B cell (primary cell): ENCODE data around the gene NCOA3. TPM values are rescaled to one million over a fixed set of nuclear protein-coding genes. Genes with fewer than 3 reads are reported as not detected.
A peak's percentile ranks its signal among the peaks of the same experiment; 100 is the strongest.

Source experiments
- ATAC-seq: fragments of 200-7000 bp; cut with Tn5 transposase; one replicate; pipeline ENCODE4 v1.10.0; 2021; ENCODE audit warnings: low read depth, mild to moderate bottlenecking, moderate number of reproducible peaks, moderate library complexity
- CTCF ChIA-PET: fragments of 350-600 bp; sonication (Branson Sonifier 250); formaldehyde crosslinking; loops from one replicate; lab custom pipeline; 2021; ENCODE audit warnings: antibody characterized with exemption, inconsistent platforms; lab: Charles Lee
- POLR2A ChIA-PET: fragments of 350-600 bp; sonication (Branson Sonifier 250); formaldehyde crosslinking; loops from one replicate; lab custom pipeline; 2021; ENCODE audit warnings: antibody characterized with exemption; lab: Charles Lee
- DNase-seq: peaks from one replicate; pipeline ENCODE4 v3.0.0; 2013
- H2AFZ ChIP-seq: 2 replicates; pipeline ENCODE4 v1.6.1; 2012; ENCODE audit warnings: mild to moderate bottlenecking, low read depth, low read length; ENCODE audit not compliant: insufficient read depth, poor library complexity, severe bottlenecking
- H3K27ac ChIP-seq, 2 donors: 1 replicate in 1 of 2; 2 replicates in 1 of 2; pipeline ENCODE4 v1.5.1; 2012 to 2013; ENCODE audit warnings: low read length in 2 of 2, mild to moderate bottlenecking in 2 of 2, moderate library complexity in 1 of 2
- H3K27me3 ChIP-seq, 4 experiments: fragments of 200-600 bp in 1 of 4; sonication (generic) in 1 of 4; replicated peaks in 1 of 4; 1 replicate in 2 of 4; 2 replicates in 2 of 4; pipeline versions ENCODE4 v1.6.1 to v1.7.0; 2013 to 2016; ENCODE audit warnings: low read length in 3 of 4, mild to moderate bottlenecking in 2 of 4, mixed read lengths in 1 of 4, moderate library complexity in 1 of 4; ENCODE audit not compliant: insufficient read depth in 4 of 4, control insufficient read depth in 3 of 4; ENCODE audit errors: control extremely low read depth in 1 of 4
- H3K36me3 ChIP-seq, 2 experiments: replicated peaks in 1 of 2; 1 replicate in 1 of 2; 2 replicates in 1 of 2; pipeline versions ENCODE4 v1.6.1 to v1.7.1; 2013; ENCODE audit warnings: low read length in 1 of 2; ENCODE audit not compliant: insufficient read depth in 2 of 2, control insufficient read depth in 1 of 2; ENCODE audit errors: control extremely low read depth in 1 of 2, extremely low read depth in 1 of 2
- H3K4me1 ChIP-seq, 2 donors: fragments of 200-600 bp in 1 of 2; sonication (generic) in 1 of 2; 1 replicate in 1 of 2; 2 replicates in 1 of 2; pipeline versions ENCODE4 v1.5.1 to v1.6.1; 2013 to 2017; ENCODE audit warnings: low read length in 2 of 2; ENCODE audit not compliant: control insufficient read depth in 2 of 2, insufficient read depth in 2 of 2
- H3K4me2 ChIP-seq: replicated peaks from 2 replicates; pipeline ENCODE3; 2012; ENCODE audit warnings: mild to moderate bottlenecking, low read depth, low read length; ENCODE audit not compliant: poor library complexity, severe bottlenecking
- H3K4me3 ChIP-seq, 5 experiments: fragments of 200-600 bp in 1 of 5; sonication (generic) in 1 of 5; 1 replicate in 3 of 5; 2 replicates in 2 of 5; pipeline versions ENCODE4 v1.5.1 to v1.7.0; 2011 to 2016; ENCODE audit warnings: low read length in 4 of 5, mild to moderate bottlenecking in 4 of 5, low read depth in 2 of 5, control low read depth in 1 of 5, moderate library complexity in 1 of 5; ENCODE audit not compliant: insufficient read depth in 1 of 5; ENCODE audit errors: control extremely low read depth in 1 of 5, extremely low read depth in 1 of 5
- H3K79me2 ChIP-seq: fragments of 200-600 bp; sonication (generic); one replicate; pipeline ENCODE4 v1.6.0; 2016; ENCODE audit warnings: low read length; ENCODE audit not compliant: control insufficient read depth, insufficient read depth
- H3K9ac ChIP-seq: fragments of 200-600 bp; sonication (generic); 2 replicates; pipeline ENCODE4 v1.6.1; 2017; ENCODE audit warnings: mild to moderate bottlenecking, low read length, moderate library complexity
- H3K9me3 ChIP-seq, 3 donors: one replicate each; pipeline versions ENCODE4 v1.6.1 to v1.7.1; 2013; ENCODE audit warnings: low read length in 2 of 3; ENCODE audit not compliant: control insufficient read depth in 2 of 3, insufficient read depth in 1 of 3; ENCODE audit errors: control extremely low read depth in 1 of 3
- H4K20me1 ChIP-seq: 2 replicates; pipeline ENCODE4 v1.6.0; 2012; ENCODE audit warnings: mild to moderate bottlenecking, low read length; ENCODE audit not compliant: insufficient read depth, control insufficient read depth, poor library complexity, severe bottlenecking
- H3K27ac Mint-ChIP-seq: one replicate; pipeline ENCODE4 v1.8.0; 2021; ENCODE audit warnings: mixed read lengths
- H3K27me3 Mint-ChIP-seq: one replicate; pipeline ENCODE4 v1.8.0; 2021; ENCODE audit warnings: mixed read lengths
- H3K4me1 Mint-ChIP-seq: one replicate; pipeline ENCODE4 v1.8.0; 2021; ENCODE audit warnings: mixed read lengths
- H3K4me3 Mint-ChIP-seq: one replicate; pipeline ENCODE4 v1.8.0; 2021; ENCODE audit warnings: mixed read lengths
- H3K9me3 Mint-ChIP-seq: one replicate; pipeline ENCODE4 v1.8.0; 2022; ENCODE audit warnings: mixed read lengths; ENCODE audit not compliant: insufficient read depth
- EZH2 ChIP-seq: IDR thresholded peaks from 2 replicates; pipeline ENCODE4 v1.6.1; 2012; ENCODE audit warnings: borderline replicate concordance, low read depth, mild to moderate bottlenecking, moderate library complexity, low read length; ENCODE audit not compliant: insufficient read depth, poor library complexity, severe bottlenecking
- WGBS: methylation state at CpG from one replicate; pipeline ENCODE4 v1.1.5; 2013; ENCODE audit warnings: missing lambda C conversion rate; ENCODE audit not compliant: insufficient coverage; 5-methylcytosine and 5-hydroxymethylcytosine counted together
- intact Hi-C: fragments of 100-400 bp; cut with micrococcal nuclease; formaldehyde crosslinking; loops from one replicate; pipeline ENCODE4 v1.10.0; 2022
- polyA plus RNA-seq: library from polyadenylated mRNA; depleted of rRNA; stranded (reverse); fragments of >200 nt; gene quantifications from 2 replicates; pipeline ENCODE4 v1.2.3, GENCODE V29; 2012
- total RNA-seq, 2 donors: library from RNA; stranded (reverse); fragments of 120-200 nt in 1 of 2; gene quantifications; 1 replicate in 1 of 2; 2 replicates in 1 of 2; pipeline versions ENCODE4 v1.2.3 to v1.2.4, GENCODE V29; 2013 to 2022
- TF ChIP-seq, protein P1 (sequence below): fragments of 200-600 bp; IDR thresholded peaks from one replicate; pipeline ENCODE4 v1.8.0; 2022; ENCODE audit warnings: antibody characterized with exemption, mild to moderate bottlenecking

NCOA3 gene
- total and polyA plus RNA-seq, 2 donors (not counting 1 experiment from before 2014, with no cell fraction given): 54.0 to 309 TPM

DNA sequence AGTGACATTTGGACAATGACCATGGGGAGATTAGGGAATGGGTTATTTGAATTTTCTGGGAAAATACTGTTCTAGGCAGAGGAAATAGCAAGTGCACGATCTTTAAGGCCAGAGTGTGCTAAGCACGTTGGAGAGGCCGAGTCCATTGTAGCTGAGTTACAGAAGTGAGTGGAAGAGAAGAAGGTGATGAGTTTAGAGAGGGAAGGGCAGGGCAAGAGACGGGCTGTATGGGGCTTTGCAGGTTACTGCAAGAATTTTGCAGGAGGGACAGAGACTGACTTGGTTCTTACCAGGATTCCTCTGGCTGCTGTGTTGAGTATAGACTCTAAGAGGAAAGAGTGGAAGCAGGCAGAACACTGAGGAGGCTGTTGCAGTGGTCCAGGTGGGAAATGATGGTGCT is 1.1 kb upstream of the NCOA3 start:
- POLR2A ChIA-PET: interaction anchor here (1.0 to 5.0 kb wide), 6 partner anchors 7 to 144 kb away, joined by 3 to 69 read pairs (median 31); partner anchors contain the start of gene ZMYND8
- no peaks in the 10 kb centered on the region for H3K27me3 ChIP-seq
- peaks cover 0 to 2% of the 10 kb centered on the region in 2 experiments for H3K36me3 ChIP-seq
- ATAC-seq: no peak
- Mint-ChIP-seq H3K4me1 (peaks cover 43% of the 10 kb centered on the region), H3K27ac (peak overlapping the region; percentile 48), H3K9me3 (no peaks in the 10 kb centered on the region), H3K27me3 (no peaks in the 10 kb centered on the region), H3K4me3 (peak overlapping the region; percentile 100)
- no peak overlapping the region for H3K9ac ChIP-seq
- WGBS: 78% methylated on average over 4 of the region's 4 CpGs
- peaks cover 30% of the 10 kb centered on the region for H4K20me1 ChIP-seq
- no peak overlapping the region for H3K27ac ChIP-seq
- H3K4me2 ChIP-seq: no peak overlapping the region
- no peaks in the 10 kb centered on the region for H3K9me3 ChIP-seq
- no peak for DNase-seq
- peaks cover 16 to 23% of the 10 kb centered on the region in 2 donors for H3K4me1 ChIP-seq
- peaks cover 58% of the 10 kb centered on the region for H3K79me2 ChIP-seq
- no peak overlapping the region for H3K4me3 ChIP-seq
- peak overlapping the region; percentile 68 for H2AFZ ChIP-seq
- CTCF ChIA-PET: interaction anchor here (0.5 to 6.3 kb wide), 8 partner anchors 10 to 123 kb away, joined by 3 to 87 read pairs (median 6); no protein-coding TSS in a partner anchor
- TF ChIP-seq EZH2: no peak
- TF ChIP-seq, protein P1, sequence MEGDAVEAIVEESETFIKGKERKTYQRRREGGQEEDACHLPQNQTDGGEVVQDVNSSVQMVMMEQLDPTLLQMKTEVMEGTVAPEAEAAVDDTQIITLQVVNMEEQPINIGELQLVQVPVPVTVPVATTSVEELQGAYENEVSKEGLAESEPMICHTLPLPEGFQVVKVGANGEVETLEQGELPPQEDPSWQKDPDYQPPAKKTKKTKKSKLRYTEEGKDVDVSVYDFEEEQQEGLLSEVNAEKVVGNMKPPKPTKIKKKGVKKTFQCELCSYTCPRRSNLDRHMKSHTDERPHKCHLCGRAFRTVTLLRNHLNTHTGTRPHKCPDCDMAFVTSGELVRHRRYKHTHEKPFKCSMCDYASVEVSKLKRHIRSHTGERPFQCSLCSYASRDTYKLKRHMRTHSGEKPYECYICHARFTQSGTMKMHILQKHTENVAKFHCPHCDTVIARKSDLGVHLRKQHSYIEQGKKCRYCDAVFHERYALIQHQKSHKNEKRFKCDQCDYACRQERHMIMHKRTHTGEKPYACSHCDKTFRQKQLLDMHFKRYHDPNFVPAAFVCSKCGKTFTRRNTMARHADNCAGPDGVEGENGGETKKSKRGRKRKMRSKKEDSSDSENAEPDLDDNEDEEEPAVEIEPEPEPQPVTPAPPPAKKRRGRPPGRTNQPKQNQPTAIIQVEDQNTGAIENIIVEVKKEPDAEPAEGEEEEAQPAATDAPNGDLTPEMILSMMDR: no peak
- intact Hi-C loops: loop anchor here (5.0 to 10.0 kb wide), 4 partner anchors 42 to 306 kb away; no protein-coding TSS in a partner anchor

DNA sequence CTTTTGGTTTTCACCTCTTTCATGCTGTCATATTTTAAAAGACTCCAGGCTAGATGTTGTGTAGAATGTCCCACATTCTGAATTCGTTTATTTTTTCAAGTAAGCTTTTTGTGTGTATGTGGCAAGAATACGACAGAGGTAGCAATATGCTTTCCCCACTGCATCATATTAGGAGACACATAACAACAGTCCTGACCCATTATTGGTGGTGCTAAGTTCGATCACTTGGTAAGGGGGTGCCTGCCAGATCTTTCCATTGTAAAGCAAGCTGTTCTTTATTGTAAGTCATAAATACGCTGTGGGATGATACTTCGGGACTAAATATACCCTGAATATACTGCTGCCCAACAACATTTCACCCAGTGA is 588 bp upstream of the NCOA3 start:
- peak overlapping the region; percentile 100 for H3K27ac Mint-ChIP-seq
- no peaks in the 10 kb centered on the region for H3K27me3 Mint-ChIP-seq
- ATAC-seq (peak; percentile 0), DNase-seq (no peak)
- H3K79me2 ChIP-seq: peaks cover 63% of the 10 kb centered on the region
- H3K36me3 ChIP-seq: peaks cover 0 to 2% of the 10 kb centered on the region in 2 experiments
- H4K20me1 ChIP-seq: peaks cover 35% of the 10 kb centered on the region
- CTCF ChIA-PET: interaction anchor here (0.5 to 6.3 kb wide), 15 partner anchors 8 to 204 kb away, joined by 3 to 87 read pairs (median 4); no protein-coding TSS in a partner anchor
- no peaks in the 10 kb centered on the region for H3K9me3 ChIP-seq
- no peaks in the 10 kb centered on the region for H3K27me3 ChIP-seq
- TF ChIP-seq, protein P1: no peak
- TF ChIP-seq EZH2: no peak
- no CpG with 5 or more reads among the region's 5 CpGs for WGBS
- H3K4me3 ChIP-seq: peak overlapping the region; percentile 81 to 99 (median 91)
- H3K9me3 Mint-ChIP-seq: no peaks in the 10 kb centered on the region
- peak overlapping the region; percentile 68 for H2AFZ ChIP-seq
- intact Hi-C loops: loop anchor here (1.0 to 10.0 kb wide), 7 partner anchors 14 to 306 kb away; no protein-coding TSS in a partner anchor
- H3K4me2 ChIP-seq: peak overlapping the region; percentile 71
- peaks cover 44% of the 10 kb centered on the region for H3K4me1 Mint-ChIP-seq
- peak overlapping the region; percentile 100 for H3K4me3 Mint-ChIP-seq
- peaks cover 22 to 27% of the 10 kb centered on the region in 2 donors for H3K4me1 ChIP-seq
- H3K27ac ChIP-seq: peak overlapping the region; percentile 90 to 95
- H3K9ac ChIP-seq: peak overlapping the region; percentile 98
- POLR2A ChIA-PET: interaction anchor here (1.0 to 5.0 kb wide), 15 partner anchors 8 to 144 kb away, joined by 3 to 69 read pairs (median 6); partner anchors contain the start of gene ZMYND8
